ENCODE measurements around the gene UBN1.

UBN1 gene

GRCh38 chr16:4801962-4802658 lies 45.2 kb upstream of the UBN1 start, which contains the start of gene ROGDI:
Gene ROGDI (minus strand): TSS chr16:4802633. CDS start chr16:4802571, 62 bp downstream.
- peak; percentile 28 for DNase-seq (ENCODE audit: low read depth)
- TF ChIP-seq CTCF (conservative IDR thresholded peaks at IDR 0.05; ENCODE audit: low read length) = no peak

DNA sequence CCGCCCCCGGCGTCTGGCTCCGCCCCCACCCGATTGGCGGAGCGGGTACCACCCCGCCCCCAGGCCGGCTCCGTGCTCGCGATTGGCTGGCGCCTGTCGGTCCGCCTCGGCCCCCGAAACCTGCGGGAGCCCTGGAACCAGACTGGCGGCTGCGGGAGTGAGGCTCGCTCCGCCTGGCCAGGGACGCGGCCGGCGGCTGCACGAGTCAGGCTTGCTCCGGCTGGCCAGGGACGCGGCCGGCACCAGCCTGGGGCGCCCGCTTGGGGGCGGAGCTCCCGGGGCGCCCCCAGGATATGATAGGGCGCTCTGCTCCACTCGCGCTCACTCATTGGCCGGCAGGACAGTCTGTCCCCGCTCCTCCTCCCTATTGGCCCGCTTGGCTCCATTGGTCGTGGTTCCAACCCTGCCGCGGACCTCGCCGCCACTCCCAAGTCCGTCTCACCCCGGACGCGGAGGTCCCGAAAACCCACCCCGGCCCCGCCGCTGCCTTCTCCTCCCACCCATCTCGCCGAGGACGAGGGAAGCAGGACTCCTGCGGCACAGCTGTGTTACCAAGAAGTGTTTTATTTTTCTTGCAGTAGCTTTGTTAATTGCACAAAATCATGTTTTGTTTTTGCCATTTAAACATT lies 44.5 kb upstream of the UBN1 start:
- TF ChIP-seq CTCF (conservative IDR thresholded peaks at IDR 0.05; ENCODE audit: low read length) = no peak

More at GRCh38 chr16:4801962-4802658, 45.2 kb upstream of the UBN1 start, which contains the start of gene ROGDI:
- peak within 1 kb of the TSS; percentile 74 for H3K4me3 ChIP-seq (ENCODE audit: low read length)

GRCh38 chr16:4803401-4803844 lies 43.9 kb upstream of the UBN1 start:
- H3K4me3 ChIP-seq (ENCODE audit: low read length) = peak overlapping the region; percentile 74
- TF ChIP-seq CTCF (conservative IDR thresholded peaks at IDR 0.05; ENCODE audit: low read length) = no peak
- DNase-seq (ENCODE audit: low read depth) = no peak

More for the DNA sequence above, 44.5 kb upstream of the UBN1 start:
- peak; percentile 89 for DNase-seq (ENCODE audit: low read depth)
- peak overlapping the region; percentile 74 for H3K4me3 ChIP-seq (ENCODE audit: low read length)

GRCh38 chr16:4803898-4804762 lies 43.2 kb upstream of the UBN1 start:
- DNase-seq (ENCODE audit: low read depth) = no peak
- H3K4me3 ChIP-seq (ENCODE audit: low read length) = no peak overlapping the region

GRCh38 chr16:4805231-4805630 lies 42.0 kb upstream of the UBN1 start:
- no peak for TF ChIP-seq CTCF (conservative IDR thresholded peaks at IDR 0.05; ENCODE audit: low read length)
- no peak overlapping the region for H3K4me3 ChIP-seq (ENCODE audit: low read length)
- no peak for DNase-seq (ENCODE audit: low read depth)

More at GRCh38 chr16:4803898-4804762, 43.2 kb upstream of the UBN1 start:
- no peak for TF ChIP-seq CTCF (conservative IDR thresholded peaks at IDR 0.05; ENCODE audit: low read length)

GRCh38 chr16:4806280-4806679 lies 41.0 kb upstream of the UBN1 start:
- no peak for DNase-seq (ENCODE audit: low read depth)
- no peak for TF ChIP-seq CTCF (conservative IDR thresholded peaks at IDR 0.05; ENCODE audit: low read length)
- no peak overlapping the region for H3K4me3 ChIP-seq (ENCODE audit: low read length)

Measured in AG10803 (cell line).